IMR-90 (cell line): ENCODE measurements around the gene ATG5. TPM values are rescaled to one million over a fixed set of nuclear protein-coding genes. Genes with fewer than 3 reads are reported as not detected.
"Not testable (repeated sequence)": the region's sequence is repeated elsewhere in the genome, so short reads cannot be mapped to it uniquely, and the experiment has no call there.

ENCODE experiments used
- ATAC-seq: fragments of 200-7000 bp; cut with Tn5 transposase; 2 replicates; pipeline ENCODE4 v1.9.1; 2020; ENCODE audit warnings: low read depth, mild to moderate bottlenecking, moderate library complexity
- BruUV-seq: library from RNA; stranded (reverse); fragments of 400-500 nt; replicated peaks from 2 replicates; lab custom pipeline; 2021; lab: Mats Ljungman, UMichigan
- CTCF ChIA-PET: fragments of 300-600 bp; formaldehyde crosslinking; extraction: SDS; loops from one replicate; lab custom pipeline; 2021; ENCODE audit warnings: antibody characterized with exemption; lab: Yijun Ruan, JAX
- POLR2A ChIA-PET: fragments of 300-600 bp; sonication (Branson Sonifier 250); formaldehyde crosslinking; loops from one replicate; lab custom pipeline; 2022; ENCODE audit warnings: antibody characterized with exemption; ENCODE audit not compliant: unreplicated experiment; lab: Charles Lee
- DNase-seq: peaks from one replicate; pipeline ENCODE4 v3.0.0; 2013
- H2AFZ ChIP-seq: replicated peaks from 2 replicates; pipeline ENCODE3; 2013; ENCODE audit warnings: low read length, mild to moderate bottlenecking; ENCODE audit not compliant: poor library complexity
- H2AK5ac ChIP-seq: 2 replicates; pipeline ENCODE4 v1.6.1; 2013; ENCODE audit warnings: low read depth, low read length, inconsistent platforms
- H2AK9ac ChIP-seq: replicated peaks from 2 replicates; pipeline ENCODE3; 2013; ENCODE audit warnings: mild to moderate bottlenecking, low read depth, low read length, moderate library complexity; ENCODE audit not compliant: poor library complexity
- H2BK120ac ChIP-seq: 2 replicates; pipeline ENCODE4 v1.6.1; 2013; ENCODE audit warnings: low read depth, low read length, inconsistent platforms
- H2BK15ac ChIP-seq: 3 replicates; pipeline ENCODE4 v1.6.1; 2013; ENCODE audit warnings: low read depth, low read length, inconsistent platforms
- H2BK20ac ChIP-seq: 2 replicates; pipeline ENCODE4 v1.6.1; 2013; ENCODE audit warnings: low read depth, mild to moderate bottlenecking, inconsistent platforms, low read length, moderate library complexity
- H2BK5ac ChIP-seq: 2 replicates; pipeline ENCODE4 v1.6.1; 2013; ENCODE audit warnings: mild to moderate bottlenecking, low read depth, low read length, inconsistent platforms; ENCODE audit not compliant: poor library complexity, severe bottlenecking
- H3K14ac ChIP-seq: replicated peaks from 2 replicates; pipeline ENCODE4 v1.6.1; 2013; ENCODE audit warnings: low read depth, low read length, inconsistent platforms
- H3K18ac ChIP-seq: 2 replicates; pipeline ENCODE4 v1.6.1; 2013; ENCODE audit warnings: low read depth, low read length, control low read depth
- H3K23ac ChIP-seq: 2 replicates; pipeline ENCODE4 v1.6.1; 2013; ENCODE audit warnings: low read depth, low read length, inconsistent platforms
- H3K27ac ChIP-seq: 2 replicates; pipeline ENCODE4 v1.5.1; 2013; ENCODE audit warnings: mild to moderate bottlenecking, control low read depth, low read length; ENCODE audit not compliant: insufficient read depth
- H3K27me3 ChIP-seq: 2 replicates; pipeline ENCODE4 v1.6.1; 2013; ENCODE audit warnings: low read length; ENCODE audit not compliant: control insufficient read depth, insufficient read depth
- H3K36me3 ChIP-seq: 2 replicates; pipeline ENCODE4 v1.6.1; 2013; ENCODE audit warnings: low read length, mixed read lengths; ENCODE audit not compliant: control insufficient read depth, insufficient read depth
- H3K4ac ChIP-seq: 2 replicates; pipeline ENCODE4 v1.6.1; 2013; ENCODE audit warnings: low read depth, low read length, inconsistent platforms
- H3K4me1 ChIP-seq: 2 replicates; pipeline ENCODE4 v1.6.1; 2013; ENCODE audit warnings: low read length, mixed read lengths; ENCODE audit not compliant: control insufficient read depth, insufficient read depth
- H3K4me2 ChIP-seq: 2 replicates; pipeline ENCODE4 v1.6.1; 2013; ENCODE audit warnings: low read depth, mild to moderate bottlenecking, control low read depth, low read length, moderate library complexity
- H3K4me3 ChIP-seq: 2 replicates; pipeline ENCODE4 v1.5.1; 2013; ENCODE audit warnings: low read depth, mild to moderate bottlenecking, control low read depth, low read length, moderate library complexity; ENCODE audit not compliant: insufficient read depth
- H3K56ac ChIP-seq: 2 replicates; pipeline ENCODE4 v1.6.1; 2013; ENCODE audit warnings: low read length, inconsistent platforms; ENCODE audit not compliant: insufficient read depth; ENCODE audit errors: extremely low read depth
- H3K79me1 ChIP-seq, 2 experiments: 2 replicates each; pipeline ENCODE4 v1.6.1; 2013; ENCODE audit warnings: low read length in 2 of 2, inconsistent platforms in 1 of 2, low read depth in 1 of 2
- H3K9ac ChIP-seq: 2 replicates; pipeline ENCODE4 v1.6.1; 2013; ENCODE audit warnings: low read depth, low read length, control low read depth
- H3K9me1 ChIP-seq: 2 replicates; pipeline ENCODE4 v1.6.1; 2013; ENCODE audit warnings: low read length, inconsistent platforms; ENCODE audit not compliant: insufficient read depth
- H3K9me3 ChIP-seq: 2 replicates; pipeline ENCODE4 v1.6.1; 2013; ENCODE audit warnings: low read length; ENCODE audit not compliant: control insufficient read depth, insufficient read depth
- H4K20me1 ChIP-seq: 2 replicates; pipeline ENCODE4 v1.6.1; 2013; ENCODE audit warnings: low read length, inconsistent platforms; ENCODE audit not compliant: insufficient read depth
- H4K5ac ChIP-seq: 2 replicates; pipeline ENCODE4 v1.6.1; 2013; ENCODE audit warnings: mild to moderate bottlenecking, low read depth, low read length, control low read depth
- H4K8ac ChIP-seq, 2 experiments: 2 replicates each; pipeline ENCODE4 v1.6.1; 2013; ENCODE audit warnings: low read depth in 2 of 2, low read length in 2 of 2, control low read depth in 1 of 2, inconsistent platforms in 1 of 2
- H4K91ac ChIP-seq: 2 replicates; pipeline ENCODE4 v1.6.1; 2013; ENCODE audit warnings: low read depth, low read length, inconsistent platforms; ENCODE audit not compliant: insufficient read depth
- NFE2L2 ChIP-seq: fragments of 150-350 bp; IDR thresholded peaks from 2 replicates; pipeline ENCODE4 v1.6.1; 2016; ENCODE audit warnings: low read depth, mild to moderate bottlenecking, low read length
- RCOR1 ChIP-seq: IDR thresholded peaks from 2 replicates; pipeline ENCODE4 v1.6.1; 2012; ENCODE audit warnings: mild to moderate bottlenecking, low read length, improper control_type of control experiment; ENCODE audit not compliant: insufficient replicate concordance
- WGBS, 2 experiments: methylation state at CpG; one replicate each; pipeline versions ENCODE4 v1.1.5 to v1.1.7; 2013; ENCODE audit warnings: missing lambda C conversion rate in 2 of 2; ENCODE audit not compliant: insufficient read length in 1 of 2; ENCODE audit errors: extremely low coverage in 2 of 2; 5-methylcytosine and 5-hydroxymethylcytosine counted together
- dilution Hi-C: fragments of 300-500 bp; cut with HindIII; formaldehyde crosslinking; loops from one replicate; pipeline ENCODE4 v1.14.3; 2018; ENCODE audit warnings: low sequenced_read_pairs; ENCODE audit not compliant: unreplicated experiment
- in situ Hi-C: fragments of 300-500 bp; cut with MboI; formaldehyde crosslinking; loops from 3 replicates; pipeline ENCODE4 v1.14.3; 2019; ENCODE audit warnings: low sequenced_read_pairs, inconsistent platforms, mixed read lengths
- intact Hi-C: fragments of 100-400 bp; cut with micrococcal nuclease; formaldehyde crosslinking; loops from 2 replicates; pipeline ENCODE4 v1.10.0; 2022
- polyA plus RNA-seq, 3 experiments: library from polyadenylated mRNA; depleted of rRNA; stranded (reverse); fragments of >200 nt; gene quantifications; 2 replicates each; pipeline ENCODE4 v1.2.3, GENCODE V29; 2012; ENCODE audit warnings: low replicate concordance in 1 of 3
- total RNA-seq: library from RNA; depleted of rRNA; stranded (reverse); fragments of >200 nt; gene quantifications from 2 replicates; pipeline ENCODE4 v1.2.3, GENCODE V29; 2012
- TF ChIP-seq, protein P1 (sequence below): fragments of 150-350 bp; IDR thresholded peaks from 2 replicates; pipeline ENCODE4 v1.6.1; 2017; ENCODE audit warnings: mild to moderate bottlenecking, antibody characterized with exemption, low read length, low read depth
- TF ChIP-seq, protein P2 (sequence below): conservative IDR thresholded peaks from 2 replicates; pipeline ENCODE4 v1.5.1; 2012; ENCODE audit warnings: mild to moderate bottlenecking, low read depth, low read length, improper control_type of control experiment

The ATG5 gene
- total and polyA plus RNA-seq, 2 of the 4 experiments (the other 2 are of a cell fraction), result 13.5 to 28.0 TPM

DNA sequence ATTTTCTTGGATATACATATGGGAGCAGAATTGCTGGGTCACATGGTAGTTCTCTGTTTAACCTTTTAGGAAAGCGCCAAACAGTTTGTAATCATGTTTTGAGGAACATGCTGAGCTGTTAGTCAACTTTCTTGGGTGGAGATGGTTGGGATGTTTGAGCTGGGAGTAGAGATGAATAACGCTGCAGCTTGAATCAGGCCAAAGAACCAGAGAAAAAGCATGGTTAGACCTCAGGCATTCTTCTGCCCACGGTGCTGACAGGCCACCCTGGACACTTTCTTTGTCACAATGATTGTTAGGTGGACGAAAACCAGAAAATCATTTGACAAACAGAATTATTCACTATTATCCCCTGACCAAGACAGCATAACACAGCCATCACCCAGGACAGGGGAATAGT lies 172.6 kb downstream of the ATG5 start:
- TF ChIP-seq, protein P1, sequence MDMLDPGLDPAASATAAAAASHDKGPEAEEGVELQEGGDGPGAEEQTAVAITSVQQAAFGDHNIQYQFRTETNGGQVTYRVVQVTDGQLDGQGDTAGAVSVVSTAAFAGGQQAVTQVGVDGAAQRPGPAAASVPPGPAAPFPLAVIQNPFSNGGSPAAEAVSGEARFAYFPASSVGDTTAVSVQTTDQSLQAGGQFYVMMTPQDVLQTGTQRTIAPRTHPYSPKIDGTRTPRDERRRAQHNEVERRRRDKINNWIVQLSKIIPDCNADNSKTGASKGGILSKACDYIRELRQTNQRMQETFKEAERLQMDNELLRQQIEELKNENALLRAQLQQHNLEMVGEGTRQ, result no peak
- TF ChIP-seq RCOR1 (no peak), NFE2L2 (no peak)
- TF ChIP-seq, protein P2, sequence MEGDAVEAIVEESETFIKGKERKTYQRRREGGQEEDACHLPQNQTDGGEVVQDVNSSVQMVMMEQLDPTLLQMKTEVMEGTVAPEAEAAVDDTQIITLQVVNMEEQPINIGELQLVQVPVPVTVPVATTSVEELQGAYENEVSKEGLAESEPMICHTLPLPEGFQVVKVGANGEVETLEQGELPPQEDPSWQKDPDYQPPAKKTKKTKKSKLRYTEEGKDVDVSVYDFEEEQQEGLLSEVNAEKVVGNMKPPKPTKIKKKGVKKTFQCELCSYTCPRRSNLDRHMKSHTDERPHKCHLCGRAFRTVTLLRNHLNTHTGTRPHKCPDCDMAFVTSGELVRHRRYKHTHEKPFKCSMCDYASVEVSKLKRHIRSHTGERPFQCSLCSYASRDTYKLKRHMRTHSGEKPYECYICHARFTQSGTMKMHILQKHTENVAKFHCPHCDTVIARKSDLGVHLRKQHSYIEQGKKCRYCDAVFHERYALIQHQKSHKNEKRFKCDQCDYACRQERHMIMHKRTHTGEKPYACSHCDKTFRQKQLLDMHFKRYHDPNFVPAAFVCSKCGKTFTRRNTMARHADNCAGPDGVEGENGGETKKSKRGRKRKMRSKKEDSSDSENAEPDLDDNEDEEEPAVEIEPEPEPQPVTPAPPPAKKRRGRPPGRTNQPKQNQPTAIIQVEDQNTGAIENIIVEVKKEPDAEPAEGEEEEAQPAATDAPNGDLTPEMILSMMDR, result no peak
- CTCF ChIA-PET, result interaction anchor here (0.7 kb wide), 1 partner anchor 1195 kb away, joined by 5 read pairs; no protein-coding TSS in a partner anchor

DNA sequence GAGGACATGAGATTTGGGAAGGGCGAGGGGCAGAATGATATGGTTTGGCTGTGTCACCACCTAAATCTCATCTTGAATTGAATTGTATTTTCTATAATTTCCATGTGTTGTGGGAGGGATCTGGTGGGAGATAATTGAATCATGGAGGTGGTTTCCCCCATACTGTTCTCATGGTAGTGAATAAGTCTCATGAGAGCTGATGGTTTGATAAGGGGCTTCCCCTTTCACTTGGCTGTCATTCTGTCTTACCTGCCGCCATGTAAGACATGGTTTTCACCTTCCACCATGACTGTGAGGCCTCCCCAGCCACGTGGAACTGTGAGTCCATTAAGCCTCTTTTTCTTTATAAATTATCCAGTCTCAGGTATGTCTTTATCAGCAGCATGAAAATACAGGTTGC lies 173.1 kb downstream of the ATG5 start:
- BruUV-seq, H3K4me1 ChIP-seq, in situ Hi-C loops, H3K14ac ChIP-seq, H2BK5ac ChIP-seq, H2BK15ac ChIP-seq, H3K9me3 ChIP-seq, H3K9ac ChIP-seq, H2AFZ ChIP-seq, H2BK20ac ChIP-seq, H2BK120ac ChIP-seq, H3K4me3 ChIP-seq, H4K20me1 ChIP-seq, H3K36me3 ChIP-seq, DNase-seq, H3K79me1 ChIP-seq, H3K27me3 ChIP-seq, H3K4me2 ChIP-seq, H3K4ac ChIP-seq, H3K18ac ChIP-seq, intact Hi-C loops, H4K91ac ChIP-seq, H2AK9ac ChIP-seq, H3K56ac ChIP-seq, POLR2A ChIA-PET, H4K8ac ChIP-seq, H4K5ac ChIP-seq, CTCF ChIA-PET, H3K27ac ChIP-seq, H2AK5ac ChIP-seq, H3K23ac ChIP-seq, ATAC-seq, H3K9me1 ChIP-seq, dilution Hi-C loops: not testable (repeated sequence)
- whole genome bisulfite sequencing, 2 experiments, result 100% methylated on average over 1 of the region's 3 CpGs; no CpG with 5 or more reads in 1 of the 2 experiments

More for the DNA sequence above, 172.6 kb downstream of the ATG5 start:
- Histone ChIP-seq H4K20me1 (no peaks in the 10 kb centered on the region), H3K9ac (no peak overlapping the region), H4K8ac (no peak overlapping the region), H3K4me1 (peaks cover 1% of the 10 kb centered on the region), H3K27ac (no peak overlapping the region), H3K18ac (no peak overlapping the region), H3K23ac (no peak overlapping the region), H3K4ac (no peak overlapping the region), H3K56ac (no peak overlapping the region), H4K5ac (no peak overlapping the region), H3K4me2 (no peak overlapping the region), H2BK15ac (no peak overlapping the region), H3K9me3 (no peaks in the 10 kb centered on the region), H3K9me1 (peaks cover 4% of the 10 kb centered on the region), H2AK5ac (no peak overlapping the region), H4K91ac (no peak overlapping the region), H3K4me3 (no peak overlapping the region), H2BK5ac (no peak overlapping the region), H2AK9ac (no peak overlapping the region), H2BK120ac (no peak overlapping the region), H3K79me1 (no peaks in the 10 kb centered on the region), H2AFZ (no peak overlapping the region), H3K36me3 (no peaks in the 10 kb centered on the region), H3K14ac (no peak overlapping the region), H2BK20ac (no peak overlapping the region), H3K27me3 (no peaks in the 10 kb centered on the region)
- in situ Hi-C loops (no loop called here), intact Hi-C loops (no loop called here), dilution Hi-C loops (no loop called here)
- no CpG with 5 or more reads among the region's 4 CpGs for WGBS, 2 experiments
- ATAC-seq (no peak), DNase-seq (no peak)
- no TSS peak for BruUV-seq
- POLR2A ChIA-PET, result no interaction called here
